ENCODE data around the gene GABRR2.

The GABRR2 gene

GRCh38 chr6:89217299-89217910 is 97.7 kb downstream of the GABRR2 start, which contains the start of gene GABRR1:
Gene GABRR1, minus strand, starts transcription at chr6:89217358. Its CDS starts 36 bp downstream, at chr6:89217322.
- TF ChIP-seq, protein P1, sequence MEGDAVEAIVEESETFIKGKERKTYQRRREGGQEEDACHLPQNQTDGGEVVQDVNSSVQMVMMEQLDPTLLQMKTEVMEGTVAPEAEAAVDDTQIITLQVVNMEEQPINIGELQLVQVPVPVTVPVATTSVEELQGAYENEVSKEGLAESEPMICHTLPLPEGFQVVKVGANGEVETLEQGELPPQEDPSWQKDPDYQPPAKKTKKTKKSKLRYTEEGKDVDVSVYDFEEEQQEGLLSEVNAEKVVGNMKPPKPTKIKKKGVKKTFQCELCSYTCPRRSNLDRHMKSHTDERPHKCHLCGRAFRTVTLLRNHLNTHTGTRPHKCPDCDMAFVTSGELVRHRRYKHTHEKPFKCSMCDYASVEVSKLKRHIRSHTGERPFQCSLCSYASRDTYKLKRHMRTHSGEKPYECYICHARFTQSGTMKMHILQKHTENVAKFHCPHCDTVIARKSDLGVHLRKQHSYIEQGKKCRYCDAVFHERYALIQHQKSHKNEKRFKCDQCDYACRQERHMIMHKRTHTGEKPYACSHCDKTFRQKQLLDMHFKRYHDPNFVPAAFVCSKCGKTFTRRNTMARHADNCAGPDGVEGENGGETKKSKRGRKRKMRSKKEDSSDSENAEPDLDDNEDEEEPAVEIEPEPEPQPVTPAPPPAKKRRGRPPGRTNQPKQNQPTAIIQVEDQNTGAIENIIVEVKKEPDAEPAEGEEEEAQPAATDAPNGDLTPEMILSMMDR (IDR thresholded peaks at IDR 0.05; ENCODE audit: low read depth, low read length, missing control alignments) = no peak
- H3K4me3 ChIP-seq (ENCODE audit: low read depth, low read length) = no peak within 1 kb of the TSS
- H3K27me3 ChIP-seq (replicated peaks) = no peaks in the 10 kb centered on the region
- no peak for DNase-seq
- H3K27ac ChIP-seq = no peak within 1 kb of the TSS
- in situ Hi-C loops (cut with HindIII; ENCODE audit: low pct_ligation_motif_present, low sequenced_read_pairs) = no loop called here
- H3K36me3 ChIP-seq (replicated peaks) = no peaks in the 10 kb centered on the region

GRCh38 chr6:89216411-89216810 is 98.7 kb downstream of the GABRR2 start:
- Histone ChIP-seq H3K27ac (no peak overlapping the region), H3K36me3 (replicated peaks) (no peaks in the 10 kb centered on the region), H3K27me3 (replicated peaks) (no peaks in the 10 kb centered on the region), H3K4me3 (ENCODE audit: low read depth, low read length) (no peak overlapping the region)
- in situ Hi-C loops (cut with HindIII; ENCODE audit: low pct_ligation_motif_present, low sequenced_read_pairs) = no loop called here
- DNase-seq = no peak
- TF ChIP-seq, protein P1 (IDR thresholded peaks at IDR 0.05; ENCODE audit: low read depth, low read length, missing control alignments) = no peak

GRCh38 chr6:89215391-89215790 is 99.7 kb downstream of the GABRR2 start:
- DNase-seq = no peak
- no peaks in the 10 kb centered on the region for H3K27me3 ChIP-seq (replicated peaks)
- in situ Hi-C loops (cut with HindIII; ENCODE audit: low pct_ligation_motif_present, low sequenced_read_pairs) = no loop called here
- TF ChIP-seq, protein P1 (IDR thresholded peaks at IDR 0.05; ENCODE audit: low read depth, low read length, missing control alignments) = no peak
- H3K36me3 ChIP-seq (replicated peaks) = no peaks in the 10 kb centered on the region
- H3K4me3 ChIP-seq (ENCODE audit: low read depth, low read length) = no peak overlapping the region
- no peak overlapping the region for H3K27ac ChIP-seq

DNA sequence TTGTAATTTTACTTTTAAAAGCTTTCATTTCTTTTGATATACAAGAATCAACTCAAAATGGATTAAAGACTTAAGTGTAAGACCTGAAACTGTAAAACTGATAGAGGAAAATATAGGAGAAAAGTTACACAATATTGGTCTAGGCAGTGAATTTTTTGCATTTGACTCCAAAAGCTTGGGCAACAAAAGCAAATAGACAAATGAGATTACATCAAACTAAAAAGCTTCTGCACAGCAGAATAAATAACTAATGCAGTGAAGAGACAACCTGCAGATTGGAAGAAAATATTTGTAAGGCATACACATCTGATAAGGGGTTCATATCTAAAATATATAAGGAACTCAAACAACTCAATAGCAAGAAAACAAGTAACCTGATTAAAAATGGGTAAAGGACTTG is 100.9 kb downstream of the GABRR2 start:
- in situ Hi-C loops (cut with HindIII; ENCODE audit: low pct_ligation_motif_present, low sequenced_read_pairs) = no loop called here
- Histone ChIP-seq H3K36me3 (replicated peaks) (no peaks in the 10 kb centered on the region), H3K4me3 (ENCODE audit: low read depth, low read length) (no peak overlapping the region), H3K27me3 (replicated peaks) (no peaks in the 10 kb centered on the region), H3K27ac (no peak overlapping the region)
- DNase-seq = no peak
- TF ChIP-seq, protein P1 (IDR thresholded peaks at IDR 0.05; ENCODE audit: low read depth, low read length, missing control alignments) = no peak

DNA sequence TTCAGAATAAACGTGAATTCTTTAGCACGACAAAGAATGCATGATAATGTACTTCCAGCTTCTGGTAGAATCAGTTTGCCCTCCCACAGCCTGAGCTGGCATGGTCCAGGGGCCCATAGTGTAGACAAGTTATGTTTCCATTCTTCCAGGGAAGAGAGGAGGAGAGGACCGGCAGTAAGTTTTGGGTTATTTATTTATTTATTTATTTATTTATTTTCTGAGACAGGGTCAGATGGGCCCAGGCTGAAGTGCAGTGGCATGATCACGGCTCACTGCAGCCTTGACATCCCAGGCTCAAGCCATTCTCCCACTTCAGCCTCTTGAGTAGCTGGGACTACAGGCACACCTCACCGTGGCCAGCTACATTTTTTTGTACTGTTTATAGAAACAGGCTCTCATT is 102.6 kb downstream of the GABRR2 start:
- in situ Hi-C loops (cut with HindIII; ENCODE audit: low pct_ligation_motif_present, low sequenced_read_pairs) = no loop called here
- TF ChIP-seq, protein P1 (IDR thresholded peaks at IDR 0.05; ENCODE audit: low read depth, low read length, missing control alignments) = no peak
- Histone ChIP-seq H3K4me3 (ENCODE audit: low read depth, low read length) (no peak overlapping the region), H3K27me3 (replicated peaks) (no peaks in the 10 kb centered on the region), H3K27ac (no peak overlapping the region), H3K36me3 (replicated peaks) (no peaks in the 10 kb centered on the region)
- DNase-seq = no peak

DNA sequence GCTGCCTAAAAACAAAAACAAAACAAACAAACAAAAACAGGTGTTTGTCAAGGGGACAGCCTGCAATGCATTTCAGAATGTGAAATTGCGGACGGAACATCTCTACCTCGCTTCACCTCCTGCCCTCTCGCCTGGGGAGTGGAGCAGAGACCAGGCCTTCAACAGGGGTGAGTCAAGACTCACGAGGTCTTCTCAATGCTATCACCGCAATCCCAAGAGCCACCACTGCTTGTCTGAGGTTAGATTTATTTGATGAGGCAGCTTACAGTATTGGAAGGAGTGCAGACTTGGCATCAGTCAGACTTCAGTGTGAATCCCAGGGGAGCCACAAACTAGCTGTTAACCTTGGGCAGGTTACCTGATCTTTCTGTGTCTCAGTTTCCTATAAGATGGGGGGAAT is 105.6 kb downstream of the GABRR2 start:
- Histone ChIP-seq H3K27ac (no peak overlapping the region), H3K36me3 (replicated peaks) (no peaks in the 10 kb centered on the region), H3K27me3 (replicated peaks) (no peaks in the 10 kb centered on the region), H3K4me3 (ENCODE audit: low read depth, low read length) (no peak overlapping the region)
- in situ Hi-C loops (cut with HindIII; ENCODE audit: low pct_ligation_motif_present, low sequenced_read_pairs) = no loop called here
- DNase-seq = no peak
- TF ChIP-seq, protein P1 (IDR thresholded peaks at IDR 0.05; ENCODE audit: low read depth, low read length, missing control alignments) = no peak
